ENCODE results near the gene SGTB. TPM values are rescaled to one million over a fixed set of nuclear protein-coding genes. Genes with fewer than 3 reads are reported as not detected.
A peak's percentile ranks its signal among the peaks of the same experiment; 100 is the strongest.
"Not testable (repeated sequence)": the region's sequence is repeated elsewhere in the genome, so short reads cannot be mapped to it uniquely, and the experiment has no call there.

SGTB gene
- total RNA-seq, 2 experiments from 2014 or later: 17.0 to 18.5 TPM

DNA sequence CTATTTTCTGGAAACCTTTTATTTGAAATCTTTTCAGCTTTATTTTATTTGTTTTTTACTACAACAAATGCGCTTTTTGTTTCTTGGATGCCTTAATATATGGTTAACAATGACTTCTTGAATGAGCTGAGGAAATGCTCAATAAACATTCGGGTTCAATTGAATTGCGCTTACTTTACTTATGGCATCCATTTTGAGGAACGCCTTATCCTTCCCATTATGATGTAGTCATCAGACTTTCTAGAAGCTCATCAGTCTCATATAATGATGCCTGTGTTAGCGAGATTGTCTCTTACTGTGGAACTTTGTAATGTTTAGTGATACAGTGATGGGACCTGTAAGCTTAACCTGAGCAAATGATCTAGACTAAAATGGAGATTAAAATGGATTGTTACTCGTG, 96.2 kb downstream of the SGTB start:
- no peaks in the 10 kb centered on the region for H3K27me3 Mint-ChIP-seq
- ATAC-seq: no peak
- H3K4me1 Mint-ChIP-seq (ENCODE audit: low read depth): peaks cover 40% of the 10 kb centered on the region
- TF ChIP-seq, protein P1, sequence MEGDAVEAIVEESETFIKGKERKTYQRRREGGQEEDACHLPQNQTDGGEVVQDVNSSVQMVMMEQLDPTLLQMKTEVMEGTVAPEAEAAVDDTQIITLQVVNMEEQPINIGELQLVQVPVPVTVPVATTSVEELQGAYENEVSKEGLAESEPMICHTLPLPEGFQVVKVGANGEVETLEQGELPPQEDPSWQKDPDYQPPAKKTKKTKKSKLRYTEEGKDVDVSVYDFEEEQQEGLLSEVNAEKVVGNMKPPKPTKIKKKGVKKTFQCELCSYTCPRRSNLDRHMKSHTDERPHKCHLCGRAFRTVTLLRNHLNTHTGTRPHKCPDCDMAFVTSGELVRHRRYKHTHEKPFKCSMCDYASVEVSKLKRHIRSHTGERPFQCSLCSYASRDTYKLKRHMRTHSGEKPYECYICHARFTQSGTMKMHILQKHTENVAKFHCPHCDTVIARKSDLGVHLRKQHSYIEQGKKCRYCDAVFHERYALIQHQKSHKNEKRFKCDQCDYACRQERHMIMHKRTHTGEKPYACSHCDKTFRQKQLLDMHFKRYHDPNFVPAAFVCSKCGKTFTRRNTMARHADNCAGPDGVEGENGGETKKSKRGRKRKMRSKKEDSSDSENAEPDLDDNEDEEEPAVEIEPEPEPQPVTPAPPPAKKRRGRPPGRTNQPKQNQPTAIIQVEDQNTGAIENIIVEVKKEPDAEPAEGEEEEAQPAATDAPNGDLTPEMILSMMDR (IDR thresholded peaks at IDR 0.05): no peak
- peaks cover 11% of the 10 kb centered on the region for H3K36me3 Mint-ChIP-seq (ENCODE audit: low read depth)
- ChIA-PET POLR2A (interaction anchor here (0.8 to 3.3 kb wide), 3 partner anchors 46 to 95 kb away, joined by 4 to 22 read pairs (median 5); partner anchors contain the start of genes CENPK and PPWD1), CTCF (interaction anchor here (0.6 to 0.9 kb wide), 2 partner anchors 16 to 63 kb away, joined by 3 read pairs; partner anchors contain the start of genes CENPK and PPWD1)
- no peaks in the 10 kb centered on the region for H3K9me3 Mint-ChIP-seq
- H3K27ac Mint-ChIP-seq: peak overlapping the region; percentile 99
- peak overlapping the region; percentile 100 for H3K4me3 Mint-ChIP-seq
- no peak for DNase-seq
- intact Hi-C loops (cut with micrococcal nuclease): loop anchor here (10.0 kb wide), 1 partner anchor 519 kb away; the partner anchor contains the start of gene SREK1

GRCh38 chr5:65624571-65625555, 97.0 kb downstream of the SGTB start, which contains the start of the genes SHLD3 and TRAPPC13:
SHLD3 (plus strand) TSS chr5:65625027; CDS start chr5:65629588, 4,561 bp downstream.
TRAPPC13 (plus strand) TSS chr5:65625027; CDS start chr5:65625061, 34 bp downstream.
- Mint-ChIP-seq H3K27ac (peak within 1 kb of the TSS; percentile 99), H3K36me3 (ENCODE audit: low read depth) (peaks cover 8% of the 10 kb centered on the region), H3K9me3 (no peaks in the 10 kb centered on the region), H3K4me1 (ENCODE audit: low read depth) (peaks cover 41% of the 10 kb centered on the region), H3K27me3 (no peaks in the 10 kb centered on the region), H3K4me3 (peak within 1 kb of the TSS; percentile 100)
- peak; percentile 88 for DNase-seq
- ChIA-PET CTCF (interaction anchor here (0.6 to 0.9 kb wide), 2 partner anchors 15 to 62 kb away, joined by 3 read pairs; partner anchors contain the start of genes CENPK and PPWD1), POLR2A (interaction anchor here (0.8 to 3.3 kb wide), 5 partner anchors 13 to 96 kb away, joined by 4 to 22 read pairs (median 6); partner anchors contain the start of genes CENPK and PPWD1)
- ATAC-seq: peak; percentile 80
- TF ChIP-seq, protein P1 (IDR thresholded peaks at IDR 0.05): peak; percentile 18
- intact Hi-C loops (cut with micrococcal nuclease): loop anchor here (5.0 to 10.0 kb wide), 2 partner anchors 63 to 520 kb away; partner anchors contain the start of genes CENPK, PPWD1 and SREK1

GRCh38 chr5:65624025-65624570, 97.8 kb downstream of the SGTB start, which contains the start of gene TRIM23:
TRIM23 (minus strand) TSS chr5:65624333; CDS start chr5:65624274, 59 bp downstream.
- H3K4me1 Mint-ChIP-seq (ENCODE audit: low read depth): peaks cover 39% of the 10 kb centered on the region
- TF ChIP-seq, protein P1 (IDR thresholded peaks at IDR 0.05): no peak
- peaks cover 5% of the 10 kb centered on the region for H3K36me3 Mint-ChIP-seq (ENCODE audit: low read depth)
- ATAC-seq (peak; percentile 97), DNase-seq (peak; percentile 94)
- H3K27ac Mint-ChIP-seq: peak within 1 kb of the TSS; percentile 99
- CTCF ChIA-PET: interaction anchor here (0.9 to 1.2 kb wide), 2 partner anchors 27 to 62 kb away, joined by 3 read pairs; partner anchors contain the start of gene CENPK
- intact Hi-C loops (cut with micrococcal nuclease): loop anchor here (5.0 to 10.0 kb wide), 2 partner anchors 62 to 521 kb away; partner anchors contain the start of genes CENPK, PPWD1 and SREK1
- peak within 1 kb of the TSS; percentile 100 for H3K4me3 Mint-ChIP-seq
- no peaks in the 10 kb centered on the region for H3K9me3 Mint-ChIP-seq
- no peaks in the 10 kb centered on the region for H3K27me3 Mint-ChIP-seq
- POLR2A ChIA-PET: interaction anchor here (0.6 to 3.3 kb wide), 5 partner anchors 12 to 97 kb away, joined by 3 to 22 read pairs (median 6); partner anchors contain the start of genes CENPK and PPWD1

DNA sequence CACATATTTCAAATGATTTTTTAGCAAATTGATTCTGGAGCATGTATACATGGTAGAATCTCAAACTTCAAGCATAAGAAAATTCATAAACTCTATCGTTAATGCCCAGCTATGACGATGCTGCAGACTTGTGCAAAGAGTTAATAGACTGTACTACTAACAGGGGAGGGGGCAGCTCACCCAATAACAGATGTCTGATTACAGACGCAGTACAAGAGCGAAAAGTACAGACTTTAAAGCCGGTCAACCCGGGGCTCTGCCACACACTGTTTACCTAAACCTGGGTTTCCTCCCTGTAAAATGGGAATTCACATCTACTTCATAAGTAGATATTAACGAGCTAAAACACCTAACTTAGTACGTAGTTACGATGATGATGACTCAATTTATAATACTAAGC, 98.4 kb downstream of the SGTB start:
- Mint-ChIP-seq H3K9me3 (no peaks in the 10 kb centered on the region), H3K36me3 (ENCODE audit: low read depth) (peaks cover 5% of the 10 kb centered on the region), H3K27ac (peak overlapping the region; percentile 99), H3K27me3 (no peaks in the 10 kb centered on the region), H3K4me1 (ENCODE audit: low read depth) (peaks cover 43% of the 10 kb centered on the region), H3K4me3 (peak overlapping the region; percentile 100)
- intact Hi-C loops (cut with micrococcal nuclease): loop anchor here (5.0 to 10.0 kb wide), 2 partner anchors 61 to 521 kb away; partner anchors contain the start of genes CENPK, PPWD1 and SREK1
- TF ChIP-seq, protein P1 (IDR thresholded peaks at IDR 0.05): no peak
- ChIA-PET CTCF (interaction anchor here (0.9 to 1.2 kb wide), 2 partner anchors 28 to 61 kb away, joined by 3 read pairs; partner anchors contain the start of gene CENPK), POLR2A (interaction anchor here (0.6 to 3.3 kb wide), 6 partner anchors 11 to 97 kb away, joined by 3 to 22 read pairs (median 4); partner anchors contain the start of genes CENPK and PPWD1)
- ATAC-seq (no peak), DNase-seq (no peak)

DNA sequence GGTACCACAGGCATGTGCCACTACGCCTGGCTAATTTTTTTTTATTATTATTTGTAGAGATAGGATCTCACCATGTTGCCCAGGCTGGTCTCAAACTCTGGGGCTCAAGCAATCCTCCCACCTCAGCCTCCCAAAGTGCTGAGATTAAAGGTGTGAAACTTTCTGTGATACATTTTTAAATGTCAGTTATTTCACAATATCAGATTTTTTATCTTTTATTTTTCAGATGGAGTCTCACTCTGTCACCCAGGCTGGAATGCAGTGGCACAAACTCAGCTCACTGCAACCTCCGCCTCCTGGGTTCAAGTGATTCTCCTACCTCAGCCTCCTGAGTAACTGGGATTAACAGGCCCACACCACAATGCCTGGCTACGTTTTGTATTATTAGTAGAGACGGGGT, 99.9 kb downstream of the SGTB start:
- H3K27ac Mint-ChIP-seq; POLR2A ChIA-PET; ATAC-seq; H3K9me3 Mint-ChIP-seq; CTCF ChIA-PET; H3K27me3 Mint-ChIP-seq; H3K36me3 Mint-ChIP-seq (ENCODE audit: low read depth); DNase-seq: not testable (repeated sequence)
- Mint-ChIP-seq H3K4me1 (ENCODE audit: low read depth) (peaks cover 36% of the 10 kb centered on the region), H3K4me3 (peak overlapping the region; percentile 100)
- intact Hi-C loops (cut with micrococcal nuclease): loop anchor here (5.0 to 10.0 kb wide), 2 partner anchors 60 to 523 kb away; partner anchors contain the start of genes CENPK, PPWD1 and SREK1

Measured in activated CD8-positive, alpha-beta T cell treated with anti-CD3 and anti-CD28 coated beads for 36 hours (primary cell).